HG02973 (cell line): ENCODE data around the gene PDE4D.
A peak's percentile ranks its signal among the peaks of the same experiment; 100 is the strongest.
"Not testable (repeated sequence)": the region's sequence is repeated elsewhere in the genome, so short reads cannot be mapped to it uniquely, and the experiment has no call there.

ENCODE experiments used
- ATAC-seq: cut with Tn5 transposase; IDR thresholded peaks from one replicate; pipeline ENCODE4 v1.9.1; 2021; ENCODE audit warnings: moderate library complexity; ENCODE audit not compliant: unreplicated experiment

The PDE4D gene

DNA sequence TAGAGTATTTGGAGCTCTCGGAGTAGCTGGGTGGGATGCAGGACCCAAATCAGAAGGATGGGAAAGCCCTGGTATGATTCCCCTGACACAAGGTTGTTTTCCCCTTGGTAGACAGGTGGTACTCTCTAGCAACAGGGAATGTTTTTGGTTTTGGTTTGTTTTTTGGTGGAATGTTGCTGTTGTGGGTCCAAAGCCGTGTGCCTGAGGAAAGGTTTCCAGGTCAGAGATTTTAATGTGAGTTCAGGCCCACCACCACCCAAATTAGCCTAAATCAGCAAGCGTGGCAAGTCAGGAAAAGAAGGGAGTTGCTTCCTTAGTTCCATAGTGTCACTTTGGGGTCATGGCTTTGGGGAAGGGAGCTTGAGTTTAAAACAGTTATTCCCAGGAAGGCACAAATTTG lies 925.2 kb downstream of the PDE4D start:
- no peak for ATAC-seq

DNA sequence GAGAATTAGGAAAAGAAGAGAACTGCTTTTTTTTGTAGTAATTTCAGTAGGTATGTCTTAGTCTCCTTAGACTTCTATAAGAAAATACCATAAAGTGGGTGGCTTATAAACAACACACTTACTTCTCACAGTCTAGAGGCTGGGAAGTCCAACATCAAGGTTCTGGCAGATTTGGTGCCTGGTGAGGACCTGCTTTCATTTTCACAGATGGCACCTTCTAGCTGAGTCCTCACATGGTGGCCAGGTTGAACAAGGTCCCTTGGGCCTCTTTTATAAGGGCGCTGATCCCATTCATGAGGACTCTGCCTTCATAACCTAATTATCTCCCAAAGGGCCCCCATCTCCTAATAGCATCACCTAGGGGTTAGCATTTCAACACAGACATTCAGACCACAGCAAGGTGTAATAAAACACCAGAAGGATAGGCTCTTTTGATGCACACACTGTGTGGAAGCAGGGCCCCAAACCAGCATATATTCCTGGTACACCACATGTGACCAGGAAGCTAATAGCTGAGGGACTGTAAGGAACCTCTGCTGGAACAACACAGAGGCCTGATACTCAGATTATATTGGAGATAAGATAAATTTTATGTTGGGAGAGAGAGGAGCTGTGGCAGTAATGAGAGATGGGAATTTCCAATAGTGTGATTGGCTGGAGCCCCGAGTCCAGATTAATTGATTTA lies 925.8 kb downstream of the PDE4D start:
- ATAC-seq: no peak

DNA sequence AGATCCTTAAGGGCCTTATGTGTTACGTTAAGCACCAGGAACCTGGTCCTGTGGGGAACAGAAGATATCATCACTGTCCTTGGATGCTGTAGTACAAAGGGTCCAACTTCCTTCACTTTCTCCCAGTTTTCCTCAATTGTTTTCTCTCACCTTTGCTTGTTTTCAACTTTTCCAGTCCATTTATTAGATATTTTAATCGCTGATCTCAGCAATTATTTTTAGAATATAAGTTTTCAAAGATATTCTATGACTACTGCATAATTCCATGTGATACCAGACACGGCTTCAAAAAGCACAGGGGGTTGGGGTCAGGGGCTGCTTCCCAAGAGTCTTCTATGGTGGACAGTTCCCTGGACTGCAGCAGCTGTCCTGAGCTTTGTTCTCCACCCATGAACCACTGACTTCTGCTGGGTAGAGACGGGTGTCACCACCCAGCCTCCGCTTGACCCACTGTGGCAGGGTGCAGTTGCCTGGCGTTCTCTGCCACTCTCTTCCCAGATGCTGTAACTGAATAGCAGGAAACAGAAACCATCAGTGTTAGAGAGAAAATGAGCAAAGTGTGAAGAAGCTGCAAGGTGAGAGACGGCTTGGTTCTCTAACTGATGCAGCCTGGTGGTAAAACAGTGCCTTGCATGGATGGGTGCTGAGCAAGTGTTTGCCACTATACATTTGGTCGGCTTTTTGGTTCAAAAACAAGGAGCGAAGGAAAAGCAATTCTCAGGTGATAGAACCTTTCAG lies 927.7 kb downstream of the PDE4D start:
- ATAC-seq: no peak

DNA sequence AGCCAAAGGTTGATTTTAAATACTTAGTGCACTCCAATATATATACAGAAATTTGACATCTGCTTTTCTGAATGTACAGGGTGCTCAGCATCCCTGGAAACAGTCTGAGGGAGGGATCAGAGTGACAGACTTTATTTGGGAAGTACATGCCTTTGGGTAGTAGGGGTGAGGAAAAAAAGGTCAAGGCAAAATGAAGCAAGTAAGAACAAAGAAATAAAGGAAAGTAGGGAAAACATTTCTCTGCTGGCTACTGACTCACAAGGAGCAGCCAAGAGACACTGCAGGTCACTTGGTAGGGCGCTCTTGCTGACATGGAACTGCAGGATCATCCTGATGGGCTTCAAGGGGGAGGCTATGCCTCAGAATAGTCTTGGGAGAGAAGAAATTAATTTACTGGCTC lies 929.7 kb downstream of the PDE4D start:
- ATAC-seq: no peak

DNA sequence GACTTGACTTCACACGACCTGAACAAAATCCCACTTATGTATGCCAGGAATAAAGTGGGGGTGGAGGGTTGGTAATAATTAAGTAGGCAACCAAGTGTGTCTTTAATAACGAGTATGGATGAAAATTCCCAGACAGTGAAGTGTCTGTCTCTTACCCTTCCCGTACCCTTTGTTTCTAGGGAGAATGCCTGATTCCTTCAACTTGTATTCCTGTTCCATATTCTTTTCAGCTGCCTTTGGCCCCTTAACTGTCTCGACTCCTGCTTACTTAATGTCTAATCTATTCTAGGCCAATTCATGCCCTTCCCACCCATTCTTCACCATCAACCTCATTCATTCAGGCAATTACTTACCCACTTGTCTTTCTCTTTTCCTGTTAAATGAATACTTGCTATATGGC lies 930.2 kb downstream of the PDE4D start:
- ATAC-seq: no peak

DNA sequence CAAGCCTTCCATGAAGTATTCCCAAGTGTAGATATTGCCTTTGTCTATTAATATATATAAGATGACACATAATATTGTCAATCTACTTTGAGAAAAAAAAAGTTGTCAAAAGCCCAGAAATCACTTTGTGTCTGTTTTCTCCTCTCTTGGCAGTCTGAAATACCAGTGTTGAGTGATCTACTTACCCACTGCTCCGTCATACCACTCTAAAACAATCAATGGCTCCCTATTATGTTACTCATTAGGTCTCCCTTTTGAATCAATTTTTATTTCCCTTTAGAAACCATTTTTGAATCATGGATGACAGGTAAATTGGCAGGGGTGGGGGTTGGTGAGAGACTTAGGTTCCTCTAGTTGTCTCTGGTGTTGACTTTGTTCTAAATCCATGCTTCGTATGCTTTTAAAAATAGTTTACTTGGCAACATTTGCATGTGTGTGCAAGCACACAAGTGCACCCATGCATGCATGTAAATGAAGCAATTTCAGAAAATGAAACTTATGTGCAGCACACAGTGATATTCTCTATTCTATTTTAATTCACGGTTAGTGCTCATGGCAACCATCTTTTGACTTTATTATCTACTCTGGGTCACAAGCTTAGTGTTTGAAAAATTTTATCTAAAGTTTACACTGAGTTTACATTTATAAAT lies 931.8 kb downstream of the PDE4D start:
- peak; percentile 59 for ATAC-seq

DNA sequence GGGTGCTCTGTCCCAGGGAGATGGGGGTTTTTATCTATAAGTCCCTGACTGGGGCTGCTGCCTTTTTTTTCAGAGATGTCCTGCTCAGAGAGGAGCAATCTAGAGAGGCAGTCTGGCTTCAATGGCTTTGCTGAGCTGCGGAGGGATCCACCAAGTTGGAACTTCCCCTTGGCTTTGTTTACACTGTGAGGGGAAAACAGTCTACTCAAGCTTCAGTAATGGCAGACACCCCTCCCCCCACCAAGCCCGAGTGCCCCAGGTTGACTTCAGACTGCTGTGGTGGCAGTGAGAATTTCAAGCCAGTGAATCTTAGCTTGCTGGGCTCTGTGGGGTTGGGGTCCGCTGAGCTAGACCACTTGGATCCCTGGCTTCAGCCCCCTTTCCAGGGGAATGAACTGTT lies 934.8 kb downstream of the PDE4D start:
- ATAC-seq: no peak

DNA sequence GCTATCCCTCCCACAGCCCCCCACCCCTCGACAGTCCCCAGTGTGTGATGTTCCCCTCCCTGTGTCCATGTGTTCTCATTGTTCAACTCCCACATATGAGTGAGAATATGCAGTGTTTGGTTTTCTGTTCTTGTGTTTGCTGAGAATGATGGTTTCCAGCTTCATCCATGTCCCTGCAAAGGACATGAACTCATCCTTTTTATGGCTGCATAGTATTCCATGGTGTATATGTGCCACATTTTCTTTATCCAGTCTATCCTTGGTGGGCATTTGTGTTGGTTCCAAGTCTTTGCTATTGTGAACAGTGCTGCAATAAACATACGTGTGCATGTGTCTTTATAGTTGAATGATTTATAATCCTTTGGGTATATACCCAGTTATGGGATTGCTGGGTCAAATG lies 940.3 kb downstream of the PDE4D start:
- not testable (repeated sequence) for ATAC-seq

DNA sequence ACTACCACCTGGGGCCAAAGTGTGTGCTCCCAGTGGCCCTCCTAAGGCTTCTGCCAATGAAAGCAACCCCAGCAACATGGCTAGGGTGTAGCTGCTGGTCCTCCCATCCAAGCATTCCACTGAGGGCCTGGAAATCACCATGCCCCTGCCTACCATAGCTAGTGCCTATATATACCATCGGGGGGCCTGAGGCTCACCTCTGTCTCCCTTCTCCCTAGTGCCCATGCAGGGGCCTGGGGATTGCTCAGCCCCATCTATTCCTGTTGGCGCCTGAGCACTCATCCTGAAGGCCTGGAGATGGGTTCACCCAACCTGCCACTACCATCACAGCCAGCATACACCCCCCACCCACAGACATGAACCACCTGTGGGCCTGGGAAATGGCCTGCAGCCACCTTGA lies 943.3 kb downstream of the PDE4D start:
- ATAC-seq: no peak

DNA sequence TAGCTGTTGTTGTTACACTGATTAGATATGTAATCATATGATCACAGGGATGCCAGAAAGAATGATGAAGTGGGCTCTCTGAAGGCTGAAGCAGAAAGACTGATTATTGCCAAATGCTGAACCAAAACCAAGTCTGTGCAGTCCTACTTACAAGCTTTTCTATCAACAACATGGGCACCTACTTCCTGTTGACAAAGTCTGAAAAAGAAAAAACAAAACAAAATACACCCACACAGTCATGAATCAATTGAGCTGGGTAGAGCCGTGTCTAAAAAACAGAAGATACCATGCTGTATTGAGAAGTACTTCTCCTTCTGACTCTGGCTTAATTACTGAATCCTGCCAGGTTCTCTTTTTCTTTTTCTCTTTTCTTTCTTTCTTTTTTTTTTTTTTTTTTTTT lies 947.3 kb downstream of the PDE4D start:
- no peak for ATAC-seq

DNA sequence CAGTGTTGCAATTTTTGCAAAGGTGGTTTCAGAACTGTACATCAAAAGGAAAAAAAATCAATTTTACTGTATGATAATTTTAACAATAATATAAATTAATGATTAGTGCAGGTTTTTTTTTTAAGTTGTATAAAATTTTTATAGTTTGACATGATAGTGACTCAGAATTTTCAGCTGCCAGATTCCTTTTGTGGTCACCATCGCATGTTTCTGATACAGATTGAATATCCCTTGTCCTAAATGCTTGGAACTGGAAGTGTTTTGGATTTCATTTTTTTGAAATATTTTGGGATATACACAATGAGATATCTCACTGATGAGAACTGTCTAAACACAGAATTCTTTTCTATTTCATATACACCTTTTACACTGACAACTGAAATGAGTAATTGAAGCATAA lies 949.3 kb downstream of the PDE4D start:
- ATAC-seq: no peak

DNA sequence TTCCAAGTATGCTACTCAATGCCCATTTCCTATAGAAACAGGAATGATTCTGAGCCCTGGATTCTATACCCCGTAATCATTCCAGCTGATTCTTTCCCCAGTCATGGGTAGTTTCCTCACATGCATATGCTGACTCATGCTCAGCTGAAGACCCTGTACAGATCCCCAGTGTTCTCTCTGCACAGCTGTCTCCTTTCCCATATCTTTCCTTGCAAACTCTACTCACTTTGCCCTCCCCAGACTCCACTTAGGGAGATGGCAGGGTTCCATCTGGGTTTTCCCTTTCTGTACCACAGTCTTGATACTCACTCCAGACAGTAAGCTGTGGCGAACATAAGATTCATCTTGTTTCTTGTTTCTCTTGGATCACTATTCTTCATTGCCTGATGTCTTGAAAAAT lies 953.1 kb downstream of the PDE4D start:
- ATAC-seq: no peak

DNA sequence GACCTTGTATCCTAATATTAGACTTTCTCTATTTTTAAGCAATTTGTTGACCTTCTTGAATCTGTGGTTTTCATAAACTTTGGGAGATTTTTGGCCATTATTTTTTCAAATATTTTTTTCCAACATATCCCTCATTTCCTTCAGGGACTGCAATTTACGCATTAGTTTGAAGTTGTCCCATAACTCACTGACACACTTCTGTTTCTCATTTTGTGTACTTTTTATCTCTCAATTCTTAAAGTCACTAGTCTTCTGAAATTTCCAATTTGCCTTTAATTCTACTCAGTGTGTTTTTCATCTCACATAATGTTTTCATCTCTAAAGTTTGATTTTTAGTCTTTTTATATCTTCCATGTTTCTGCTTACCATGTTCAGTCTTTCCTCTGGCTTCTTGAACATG lies 953.9 kb downstream of the PDE4D start:
- ATAC-seq: no peak

DNA sequence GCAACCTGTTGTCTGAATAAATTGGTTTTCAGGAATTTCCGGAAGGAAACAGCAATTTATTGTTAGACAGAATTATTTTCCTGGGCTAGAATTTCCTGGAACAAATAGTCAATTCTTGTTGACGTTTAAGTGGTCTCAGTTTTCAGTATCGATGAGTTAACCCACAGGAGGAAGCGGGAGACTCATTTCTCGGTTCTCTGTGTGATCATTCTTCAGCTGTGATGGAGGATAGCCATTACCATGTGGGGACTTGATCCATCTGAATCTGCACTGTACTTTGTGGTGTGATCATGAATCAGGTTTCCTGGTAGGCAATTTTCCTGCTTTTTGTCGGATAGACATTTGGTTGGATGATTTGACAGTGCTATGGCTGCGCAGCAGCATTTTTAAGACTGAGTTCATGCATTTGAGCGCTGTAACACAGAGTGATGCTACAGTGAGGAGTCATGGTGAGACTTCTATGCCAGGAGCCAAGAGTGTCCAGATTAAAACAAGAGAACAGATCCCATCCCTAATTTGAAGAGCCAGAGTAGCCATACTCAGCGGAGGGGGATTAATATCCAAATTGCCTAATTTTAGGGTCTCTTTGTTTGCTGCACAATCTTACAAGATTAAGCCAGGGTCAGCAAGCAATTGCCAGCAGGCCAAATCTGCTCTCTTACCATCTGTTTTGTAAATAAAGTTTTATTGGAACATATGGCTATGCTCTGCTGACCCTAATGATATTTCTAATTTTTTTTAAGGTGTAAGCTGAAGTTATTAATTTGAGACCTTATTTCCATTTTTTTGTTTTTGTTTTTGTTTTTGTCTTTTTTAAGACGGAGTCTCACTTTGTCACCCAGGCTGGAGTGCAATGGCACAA lies 954.7 kb downstream of the PDE4D start:
- ATAC-seq: no peak

DNA sequence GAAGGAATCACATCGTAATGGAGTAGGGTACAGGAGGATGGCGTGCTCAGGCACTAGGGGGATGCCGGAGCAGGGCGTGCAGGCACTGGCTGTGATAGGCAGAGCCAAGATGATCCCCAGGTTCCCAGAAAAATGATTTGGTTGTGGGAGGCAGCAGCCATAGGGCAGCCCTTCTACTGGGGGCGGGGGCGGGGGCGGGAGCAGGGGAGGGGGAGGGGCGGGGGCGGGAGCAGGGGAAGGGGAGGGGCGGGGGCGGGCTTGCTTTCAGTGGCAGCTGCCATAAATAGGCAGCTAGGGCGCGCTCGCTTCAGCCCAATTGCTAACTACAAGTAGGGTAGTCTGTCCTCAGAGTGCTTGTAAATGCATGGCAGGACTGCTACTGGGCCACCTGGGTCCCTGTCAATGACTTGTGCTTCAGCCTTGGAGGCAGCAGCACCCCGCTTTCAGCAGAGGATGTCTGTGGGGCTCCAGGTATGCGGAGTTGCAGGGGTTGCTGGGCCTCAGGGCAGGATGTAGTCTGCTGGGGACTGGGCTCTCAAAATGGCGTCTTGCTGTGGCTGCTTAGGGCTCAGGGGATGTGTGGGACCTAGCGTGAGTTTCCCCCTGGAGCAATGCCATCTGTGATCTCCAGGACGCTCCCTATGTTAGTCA lies 956.4 kb downstream of the PDE4D start:
- no peak for ATAC-seq

DNA sequence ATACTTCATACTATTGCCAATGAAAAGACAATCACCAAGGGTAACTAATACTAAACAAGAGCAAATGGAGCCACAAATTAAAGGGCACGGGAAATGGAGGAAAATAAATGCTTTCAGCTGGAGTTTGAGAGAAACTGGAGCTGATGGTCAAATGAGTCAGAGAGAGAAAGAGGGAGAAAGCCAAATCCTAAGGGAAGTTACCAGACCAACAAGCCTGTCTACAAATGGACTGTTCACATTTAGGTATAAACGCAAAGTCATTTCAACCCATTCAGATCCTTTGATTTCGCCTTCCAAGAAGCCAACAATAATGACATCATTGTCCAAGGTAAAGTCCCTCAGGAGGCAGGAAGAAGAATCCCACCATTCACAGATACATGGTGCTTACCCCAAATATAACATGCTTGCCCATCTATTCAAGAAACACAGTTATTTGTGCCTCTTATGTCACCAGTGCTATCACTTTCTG lies 958.9 kb downstream of the PDE4D start:
- ATAC-seq: no peak

DNA sequence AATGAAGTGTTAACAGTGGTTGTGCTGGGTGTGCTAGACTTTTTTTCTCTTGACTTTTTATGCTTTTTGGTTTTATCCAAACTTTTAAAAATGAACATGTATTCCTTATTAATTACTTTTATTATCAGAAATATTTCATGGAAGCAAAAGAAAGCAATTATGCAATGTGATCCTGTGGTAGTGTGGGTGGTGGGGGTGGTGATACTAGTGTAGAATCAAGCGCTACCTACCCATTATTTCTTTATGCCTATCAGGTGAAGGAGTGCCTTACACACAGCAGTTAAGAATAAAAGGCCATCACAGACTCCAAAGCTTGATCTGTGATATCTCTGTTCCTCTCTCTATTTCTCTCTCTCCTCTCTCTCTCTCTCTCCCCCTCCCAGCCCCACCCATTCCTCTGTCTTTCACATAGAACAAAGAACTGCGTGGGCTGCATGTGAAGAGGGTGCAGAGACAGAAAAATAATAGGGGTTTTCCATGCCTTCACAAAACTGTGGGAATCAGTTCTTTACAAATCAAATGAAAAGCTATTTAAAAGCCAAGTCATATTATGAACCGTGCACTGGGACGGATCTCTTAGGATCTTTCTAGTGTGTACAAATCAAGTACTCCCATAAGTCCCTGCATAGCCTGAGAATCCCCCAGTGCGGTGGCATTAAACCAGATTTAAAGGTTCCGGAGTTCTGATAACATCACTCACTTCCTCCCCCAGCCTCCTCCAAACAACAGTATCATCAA lies 959.5 kb downstream of the PDE4D start:
- ATAC-seq: no peak

DNA sequence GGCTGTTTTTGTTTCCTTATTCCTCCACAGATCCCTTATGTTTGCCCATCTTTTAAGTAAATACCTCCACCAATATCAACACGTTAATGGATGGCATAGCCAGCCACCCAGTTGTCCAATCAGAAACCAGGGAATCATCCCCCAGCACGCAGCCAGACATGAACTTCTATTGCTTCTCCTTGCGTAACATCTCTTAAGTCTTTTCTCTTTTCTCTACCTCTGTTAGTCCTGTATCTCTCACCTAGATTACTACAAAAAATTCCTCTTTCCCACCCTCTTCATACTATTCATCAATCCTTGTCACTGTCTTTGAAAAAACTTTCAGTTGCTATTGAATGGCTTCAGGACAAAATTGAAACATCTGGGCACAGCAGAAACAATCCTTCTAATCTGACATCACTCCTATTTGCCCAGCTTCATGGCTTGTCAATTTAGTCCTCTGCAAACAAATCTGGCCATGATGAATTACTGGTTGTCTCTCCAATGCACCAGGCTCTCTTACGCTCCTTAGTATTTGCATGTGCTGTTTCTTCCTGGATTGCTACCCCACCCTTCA lies 961.4 kb downstream of the PDE4D start:
- ATAC-seq: no peak

DNA sequence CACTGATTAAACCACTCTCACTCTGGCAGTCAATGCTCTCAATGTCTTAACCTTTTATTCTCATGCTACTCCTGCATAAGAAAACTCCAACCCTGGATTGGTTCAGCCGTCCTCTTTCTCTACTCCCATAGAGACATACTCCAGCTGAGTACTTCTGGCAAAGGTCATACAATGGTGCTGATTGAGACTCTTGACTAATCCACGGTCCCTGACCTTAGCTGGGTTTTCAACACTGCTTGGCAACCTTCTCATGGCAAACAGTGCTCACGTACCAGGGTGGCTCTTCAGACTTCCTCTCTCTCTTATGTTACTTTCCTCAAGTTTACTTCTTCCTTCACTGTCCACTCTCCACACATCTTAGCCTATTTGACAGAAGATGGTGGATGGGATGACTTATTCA lies 963.0 kb downstream of the PDE4D start:
- ATAC-seq: no peak

DNA sequence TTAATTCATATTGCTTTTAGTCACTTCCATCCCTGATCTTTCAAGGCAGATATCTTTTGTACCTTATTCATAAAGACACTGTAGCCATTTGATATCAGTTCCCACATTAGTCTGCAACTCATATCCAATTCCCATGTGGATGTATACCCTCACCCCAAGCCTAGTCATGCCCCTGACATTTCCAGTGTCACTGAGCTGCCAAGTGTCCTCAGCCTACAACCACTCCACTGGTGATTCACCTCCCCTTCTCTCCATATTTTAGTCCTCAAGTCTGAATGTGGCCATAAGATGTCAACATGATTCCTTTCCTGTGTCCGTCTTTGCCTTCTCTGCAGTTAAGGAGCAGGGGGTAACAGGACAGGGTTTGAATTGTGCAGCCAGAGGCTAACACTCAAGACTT lies 963.8 kb downstream of the PDE4D start:
- no peak for ATAC-seq
